Purkinje cell (primary cell): ENCODE results near the gene OR10G4. TPM values are rescaled to one million over a fixed set of nuclear protein-coding genes. Genes with fewer than 3 reads are reported as not detected.

Source experiments
- polyA plus RNA-seq: library from polyadenylated mRNA; unstranded; fragments of >200 nt; fragmentation: Nextera tagmentation; gene quantifications from 2 replicates; pipeline ENCODE4 v1.2.1, GENCODE V29; 2014

Gene OR10G4
- polyA plus RNA-seq, result not detected in 2 replicates

GRCh38 chr11:124012697-124013096 is at the start of gene OR10G4:
Gene OR10G4, plus strand, starts transcription at chr11:124012997. Its CDS starts 2,578 bp downstream, at chr11:124015575.

GRCh38 chr11:123977731-123978347 is 35.0 kb upstream of the OR10G4 start, which contains the start of gene OR10S1:
Gene OR10S1, minus strand, starts transcription at chr11:123977781. Its CDS starts 117 bp downstream, at chr11:123977664.

GRCh38 chr11:123995119-123995518 is 17.7 kb upstream of the OR10G4 start, which contains the start of gene OR10G6:
Gene OR10G6, minus strand, starts transcription at chr11:123995161. Its CDS starts 0 bp downstream, at chr11:123995161.

GRCh38 chr11:124026498-124026897 is 13.7 kb downstream of the OR10G4 start, which contains the start of gene OR10G8:
Gene OR10G8, plus strand, starts transcription at chr11:124026798. Its CDS starts 2,825 bp downstream, at chr11:124029623.

GRCh38 chr11:124041254-124041653 is 28.5 kb downstream of the OR10G4 start, which contains the start of gene OR10G7:
Gene OR10G7, minus strand, starts transcription at chr11:124041325. Its CDS starts 2,324 bp downstream, at chr11:124039001.

Other genes with a start within 250 kb of the OR10G4 start
- gene OR6M1, start 206.6 kb upstream of the OR10G4 start, polyA plus RNA-seq, result not detected in 2 replicates
- not detected in 2 replicates for gene TMEM225, start 127.3 kb upstream of the OR10G4 start, polyA plus RNA-seq
- not detected in 2 replicates for gene OR8D4, start 110.8 kb upstream of the OR10G4 start, polyA plus RNA-seq
- not detected in 2 replicates for gene OR4D5, start 73.4 kb upstream of the OR10G4 start, polyA plus RNA-seq
- not detected in 2 replicates for gene OR6T1, start 69.2 kb upstream of the OR10G4 start, polyA plus RNA-seq
- not detected in 2 replicates for gene OR10S1, start 35.2 kb upstream of the OR10G4 start, polyA plus RNA-seq
- not detected in 2 replicates for gene OR10G6, start 17.8 kb upstream of the OR10G4 start, polyA plus RNA-seq
- not detected in 2 replicates for gene OR10G9, start 10.0 kb downstream of the OR10G4 start, polyA plus RNA-seq
- gene OR10G8, start 13.8 kb downstream of the OR10G4 start, polyA plus RNA-seq, result not detected in 2 replicates
- not detected in 2 replicates for gene OR10G7, start 28.3 kb downstream of the OR10G4 start, polyA plus RNA-seq
- gene VWA5A, start 102.5 kb downstream of the OR10G4 start, polyA plus RNA-seq, result 0.64 and 7.6 TPM in 2 replicates
- not detected in 2 replicates for gene OR10D3, start 170.3 kb downstream of the OR10G4 start, polyA plus RNA-seq
- gene OR8G1, start 228.1 kb downstream of the OR10G4 start, polyA plus RNA-seq, result not detected in 2 replicates
- not detected in 2 replicates for gene OR8G5, start 243.4 kb downstream of the OR10G4 start, polyA plus RNA-seq